Measurements from ENCODE around the gene SYNM. TPM values are rescaled to one million over a fixed set of nuclear protein-coding genes. Genes with fewer than 3 reads are reported as not detected.
A peak's percentile ranks its signal among the peaks of the same experiment; 100 is the strongest.

The SYNM gene
- total RNA-seq, 4 donors from 2014 or later, result 6.4 to 44.6 (median 36.4) TPM

DNA sequence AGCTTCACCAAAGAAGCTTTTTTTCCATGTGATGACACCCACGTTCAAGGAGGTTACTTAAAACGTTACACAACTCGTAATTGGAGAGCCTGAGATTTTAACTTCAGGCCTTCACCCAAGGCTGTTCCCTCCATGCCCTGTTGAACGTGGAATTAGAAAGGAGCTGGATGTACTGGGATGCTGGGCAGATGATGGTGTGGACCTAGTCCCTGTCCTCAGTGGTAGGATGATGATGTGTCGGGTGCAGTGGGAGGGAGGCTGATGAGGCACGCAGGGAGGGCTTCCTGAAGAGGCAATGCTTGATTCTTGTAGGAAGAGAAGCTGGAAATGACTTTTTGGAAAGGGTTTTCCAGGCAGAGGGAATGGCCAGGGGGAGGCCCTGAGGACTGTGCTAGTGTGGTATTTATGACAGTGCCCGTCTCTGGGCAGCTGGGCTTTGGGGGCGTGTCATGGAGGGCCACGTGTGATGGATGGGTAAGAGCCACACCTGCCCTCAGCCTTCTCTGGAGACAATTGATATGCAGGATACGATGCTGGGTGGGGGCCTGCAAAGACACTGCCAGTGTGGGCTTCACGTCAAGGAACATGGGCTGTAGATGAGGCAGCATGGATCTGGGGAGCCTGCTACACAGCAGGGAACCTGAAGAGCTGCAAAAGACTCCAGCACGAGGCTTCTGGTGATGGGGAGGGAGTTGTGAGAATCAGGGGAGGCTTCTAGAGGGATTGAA is 15.3 kb downstream of the SYNM start:
- Histone ChIP-seq H3K27ac (no peak overlapping the region), H3K36me3 (no peaks in the 10 kb centered on the region), H3K4me3 (no peak overlapping the region), H3K9me3 (no peaks in the 10 kb centered on the region), H3K4me1 (peaks cover 4 to 18% of the 10 kb centered on the region in 2 donors), H3K27me3 (no peaks in the 10 kb centered on the region)
- TF ChIP-seq POLR2A (IDR thresholded peaks at IDR 0.05), result no peak
- TF ChIP-seq, protein P1, sequence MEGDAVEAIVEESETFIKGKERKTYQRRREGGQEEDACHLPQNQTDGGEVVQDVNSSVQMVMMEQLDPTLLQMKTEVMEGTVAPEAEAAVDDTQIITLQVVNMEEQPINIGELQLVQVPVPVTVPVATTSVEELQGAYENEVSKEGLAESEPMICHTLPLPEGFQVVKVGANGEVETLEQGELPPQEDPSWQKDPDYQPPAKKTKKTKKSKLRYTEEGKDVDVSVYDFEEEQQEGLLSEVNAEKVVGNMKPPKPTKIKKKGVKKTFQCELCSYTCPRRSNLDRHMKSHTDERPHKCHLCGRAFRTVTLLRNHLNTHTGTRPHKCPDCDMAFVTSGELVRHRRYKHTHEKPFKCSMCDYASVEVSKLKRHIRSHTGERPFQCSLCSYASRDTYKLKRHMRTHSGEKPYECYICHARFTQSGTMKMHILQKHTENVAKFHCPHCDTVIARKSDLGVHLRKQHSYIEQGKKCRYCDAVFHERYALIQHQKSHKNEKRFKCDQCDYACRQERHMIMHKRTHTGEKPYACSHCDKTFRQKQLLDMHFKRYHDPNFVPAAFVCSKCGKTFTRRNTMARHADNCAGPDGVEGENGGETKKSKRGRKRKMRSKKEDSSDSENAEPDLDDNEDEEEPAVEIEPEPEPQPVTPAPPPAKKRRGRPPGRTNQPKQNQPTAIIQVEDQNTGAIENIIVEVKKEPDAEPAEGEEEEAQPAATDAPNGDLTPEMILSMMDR (IDR thresholded peaks at IDR 0.05), result no peak
- DNase-seq, result no peak
- intact Hi-C loops (cut with DNase I; ENCODE audit: low total_unique reads), result no loop called here

DNA sequence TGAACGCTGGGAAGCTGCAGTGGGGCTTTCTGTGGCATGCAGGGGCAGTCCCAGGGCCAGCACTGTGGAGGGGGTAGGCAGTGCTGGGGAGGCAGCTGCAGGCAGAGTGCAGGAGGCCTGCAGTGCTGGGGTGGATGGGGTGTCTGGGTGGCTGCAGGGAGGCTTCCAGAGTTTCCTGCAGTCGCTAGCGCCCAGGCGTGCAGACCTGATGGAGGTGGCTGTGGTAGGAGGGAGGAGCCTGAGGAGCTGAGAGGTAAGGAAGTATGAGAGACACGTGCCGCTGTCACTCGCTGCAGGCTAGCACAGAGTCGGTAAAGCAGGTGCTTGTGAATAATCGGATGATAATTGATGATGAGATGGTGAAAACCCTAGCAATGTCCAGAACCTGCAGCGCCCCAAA is 16.3 kb downstream of the SYNM start:
- Histone ChIP-seq H3K27me3 (no peaks in the 10 kb centered on the region), H3K27ac (no peak overlapping the region), H3K4me3 (no peak overlapping the region), H3K36me3 (no peaks in the 10 kb centered on the region), H3K4me1 (peaks cover 4 to 18% of the 10 kb centered on the region in 2 donors), H3K9me3 (no peaks in the 10 kb centered on the region)
- TF ChIP-seq, protein P1 (IDR thresholded peaks at IDR 0.05), result no peak
- TF ChIP-seq POLR2A (IDR thresholded peaks at IDR 0.05), result no peak
- DNase-seq, result no peak
- intact Hi-C loops (cut with DNase I; ENCODE audit: low total_unique reads), result no loop called here

DNA sequence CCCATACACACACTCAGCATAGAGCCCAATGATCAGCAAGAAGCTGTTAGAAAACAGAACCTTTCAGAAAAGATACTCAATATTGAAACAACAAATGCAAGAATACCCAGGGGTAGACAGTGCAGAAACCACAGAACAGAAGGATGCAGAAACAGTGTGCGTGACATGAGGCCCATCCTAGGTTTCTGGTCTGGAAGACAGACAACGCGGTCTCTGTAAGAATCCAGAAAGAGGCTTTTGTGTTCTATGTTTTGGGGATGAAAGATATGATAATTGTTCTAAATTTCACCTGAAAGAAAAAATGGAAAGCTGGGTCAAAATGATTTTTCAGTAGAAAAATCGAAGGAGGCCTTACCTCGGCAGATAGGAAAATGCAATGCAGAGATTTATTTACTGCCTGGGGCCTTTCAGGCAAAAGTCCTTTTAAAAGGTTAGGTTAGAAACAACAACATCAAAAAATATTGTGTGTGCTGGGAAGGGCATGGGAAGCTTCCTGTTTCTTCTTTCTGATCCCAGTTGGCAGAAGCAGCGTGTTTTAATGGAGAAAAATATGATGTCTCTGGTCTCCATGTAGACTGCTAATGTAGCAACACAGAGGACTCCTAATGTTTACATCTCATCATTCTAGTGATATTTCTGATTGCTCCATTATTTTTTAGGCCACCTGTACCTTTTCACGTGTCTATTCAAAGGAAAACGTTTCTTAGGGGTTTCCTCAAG is 17.0 kb downstream of the SYNM start:
- H3K36me3 ChIP-seq, result no peaks in the 10 kb centered on the region
- no peaks in the 10 kb centered on the region for H3K9me3 ChIP-seq
- TF ChIP-seq, protein P1 (IDR thresholded peaks at IDR 0.05), result no peak
- no peak for TF ChIP-seq POLR2A (IDR thresholded peaks at IDR 0.05)
- peaks cover 4 to 18% of the 10 kb centered on the region in 2 donors for H3K4me1 ChIP-seq
- no peak overlapping the region for H3K4me3 ChIP-seq
- no peaks in the 10 kb centered on the region for H3K27me3 ChIP-seq
- DNase-seq, result no peak
- H3K27ac ChIP-seq, result no peak overlapping the region
- intact Hi-C loops (cut with DNase I; ENCODE audit: low total_unique reads), result no loop called here

DNA sequence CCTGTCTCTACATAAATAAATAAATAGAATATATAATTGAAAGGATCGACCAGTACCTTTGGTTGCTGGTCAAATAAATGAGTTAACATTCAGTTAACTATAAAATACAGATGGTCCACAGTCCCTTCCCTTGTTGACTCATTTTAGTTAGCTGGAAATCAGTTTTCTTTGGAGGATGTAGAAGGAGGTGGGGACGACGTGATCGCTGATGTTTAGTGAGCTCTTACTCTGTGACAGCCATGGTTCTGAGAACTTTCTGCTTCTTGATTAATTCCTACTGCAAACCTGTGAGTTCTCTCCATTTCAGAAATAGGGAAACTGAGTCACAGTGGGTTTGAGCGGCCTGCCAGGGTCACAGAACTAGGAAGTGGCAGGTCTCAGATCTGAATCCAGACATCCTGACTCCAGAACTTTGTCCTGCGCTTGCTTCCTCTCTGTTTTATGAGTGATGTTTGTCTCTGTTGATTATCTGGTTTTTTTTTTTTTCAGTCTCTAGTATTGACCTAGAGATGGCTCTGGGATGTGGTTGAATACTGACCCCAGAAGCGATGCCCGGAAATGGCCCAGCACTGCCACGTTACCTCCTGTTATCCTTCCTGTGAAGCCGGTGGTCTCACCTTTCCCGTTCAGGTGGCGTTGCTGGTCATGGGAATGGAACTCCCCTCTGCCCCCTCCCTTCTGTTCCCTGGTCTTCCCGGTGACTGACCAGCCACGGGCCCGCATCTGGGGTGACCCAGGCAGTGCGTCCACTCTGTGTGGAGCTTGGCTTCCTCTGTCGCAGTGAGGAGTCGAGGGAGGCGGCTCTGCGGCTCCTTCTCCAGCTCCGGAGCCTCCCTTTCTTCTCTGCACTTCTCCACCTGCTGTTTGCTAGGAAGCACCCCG is 18.2 kb downstream of the SYNM start:
- intact Hi-C loops (cut with DNase I; ENCODE audit: low total_unique reads), result no loop called here
- TF ChIP-seq POLR2A (IDR thresholded peaks at IDR 0.05), result no peak
- TF ChIP-seq, protein P1 (IDR thresholded peaks at IDR 0.05), result no peak
- Histone ChIP-seq H3K27me3 (no peaks in the 10 kb centered on the region), H3K9me3 (no peaks in the 10 kb centered on the region), H3K4me1 (peaks cover 4 to 18% of the 10 kb centered on the region in 2 donors), H3K27ac (peak overlapping the region; percentile 75 to 85), H3K4me3 (peak overlapping the region in 1 of 2 donors; percentile 8), H3K36me3 (no peaks in the 10 kb centered on the region)
- no peak for DNase-seq
